GM12878 (cell line): ENCODE results near the gene CIRBP. TPM values are rescaled to one million over a fixed set of nuclear protein-coding genes. Genes with fewer than 3 reads are reported as not detected.
A peak's percentile ranks its signal among the peaks of the same experiment; 100 is the strongest.

Experiments
- ATF3 ChIP-seq: IDR thresholded peaks from 2 replicates; pipeline ENCODE4 v1.6.1; 2011; ENCODE audit warnings: low read depth, mild to moderate bottlenecking, low read length, moderate library complexity, borderline replicate concordance; ENCODE audit errors: extremely low read depth
- ATF7 ChIP-seq: fragments of 450-650 bp; IDR thresholded peaks from 2 replicates; pipeline ENCODE4 v1.6.1; 2016; ENCODE audit warnings: low read depth, mild to moderate bottlenecking
- BHLHE40 ChIP-seq, 2 experiments: fragments of 450-650 bp in 1 of 2; IDR thresholded peaks; 2 replicates each; pipeline ENCODE4 v1.6.1; 2011 to 2017; ENCODE audit warnings: low read depth in 2 of 2, borderline replicate concordance in 1 of 2, improper control_type of control experiment in 1 of 2, low read length in 1 of 2, mild to moderate bottlenecking in 1 of 2
- EGR1 ChIP-seq, 2 experiments: IDR thresholded peaks; 1 replicate in 1 of 2; 2 replicates in 1 of 2; pipeline ENCODE4 v1.6.1; 2011 to 2012; ENCODE audit warnings: low read depth in 2 of 2, low read length in 2 of 2, borderline replicate concordance in 1 of 2, mild to moderate bottlenecking in 1 of 2, moderate library complexity in 1 of 2
- FOXM1 ChIP-seq: IDR thresholded peaks from 2 replicates; pipeline ENCODE4 v1.6.1; 2012; ENCODE audit warnings: low read depth, mild to moderate bottlenecking, inconsistent platforms, low read length, moderate library complexity
- HDAC2 ChIP-seq: fragments of 200-600 bp; sonication (generic); IDR thresholded peaks from 2 replicates; pipeline ENCODE4 v1.6.1; 2017
- NKRF ChIP-seq: fragments of 450-650 bp; conservative IDR thresholded peaks from 2 replicates; pipeline ENCODE4 v1.6.1; 2017; ENCODE audit warnings: mild to moderate bottlenecking, moderate library complexity
- NR2F1 ChIP-seq: fragments of 450-650 bp; conservative IDR thresholded peaks from 2 replicates; pipeline ENCODE4 v1.6.1; 2017; ENCODE audit warnings: mild to moderate bottlenecking
- RELB ChIP-seq: fragments of 450-650 bp; IDR thresholded peaks from 2 replicates; pipeline ENCODE4 v1.6.1; 2017; ENCODE audit warnings: low read depth, mild to moderate bottlenecking, moderate library complexity
- SIX5 ChIP-seq: IDR thresholded peaks from 2 replicates; pipeline ENCODE4 v1.6.1; 2011; ENCODE audit warnings: mild to moderate bottlenecking, low read depth, low read length, moderate library complexity; ENCODE audit not compliant: severe bottlenecking
- SRF ChIP-seq, 2 experiments: IDR thresholded peaks; 2 replicates each; pipeline ENCODE4 v1.6.1; 2011; ENCODE audit warnings: low read depth in 2 of 2, low read length in 2 of 2, mild to moderate bottlenecking in 1 of 2, moderate library complexity in 1 of 2
- STAT1 ChIP-seq: fragments of 450-650 bp; conservative IDR thresholded peaks from 2 replicates; pipeline ENCODE4 v1.6.1; 2014; ENCODE audit warnings: antibody characterized with exemption, mild to moderate bottlenecking
- STAT3 ChIP-seq: IDR thresholded peaks from 2 replicates; pipeline ENCODE4 v1.6.1; 2011; ENCODE audit warnings: low read depth, low read length, improper control_type of control experiment
- TCF7 ChIP-seq: IDR thresholded peaks from 2 replicates; pipeline ENCODE4 v1.6.1; 2014; ENCODE audit warnings: antibody characterized with exemption, borderline replicate concordance
- ZBTB40 ChIP-seq: fragments of 450-650 bp; IDR thresholded peaks from 2 replicates; pipeline ENCODE4 v1.6.1; 2016; ENCODE audit warnings: mild to moderate bottlenecking, moderate library complexity, borderline replicate concordance
- ZNF217 ChIP-seq: fragments of 450-650 bp; IDR thresholded peaks from 2 replicates; pipeline ENCODE4 v1.6.1; 2017; ENCODE audit warnings: antibody characterized with exemption, mild to moderate bottlenecking
- polyA plus RNA-seq, 11 experiments: library from polyadenylated mRNA; depleted of rRNA in 4 of 11; unstranded in 6 of 11; stranded (reverse) in 5 of 11; fragments of >200 nt; fragmentation: Nextera tagmentation in 4 of 11; fragmentation: Illumina TruSeq in 1 of 11; extraction: Ambion mirVana in 4 of 11; extraction: Trizol in 1 of 11; gene quantifications; 1 replicate in 1 of 11; 2 replicates in 10 of 11; pipeline versions ENCODE4 v1.2.1 to v1.2.3, GENCODE V29; 2011 to 2016; ENCODE audit warnings: inconsistent platforms in 2 of 11, missing spikeins in 2 of 11, low read depth in 1 of 11
- total RNA-seq, 4 experiments: library from RNA; depleted of rRNA in 3 of 4; stranded (reverse); fragments of >200 nt in 3 of 4; fragmentation: Illumina TruSeq in 1 of 4; extraction: Trizol in 1 of 4; gene quantifications; 2 replicates each; pipeline versions ENCODE4 v1.2.1 to v1.2.3, GENCODE V29; 2013 to 2021

The CIRBP gene
- total and polyA plus RNA-seq, 10 of the 15 experiments (the other 5 are each of a cell fraction or from before 2014, with no cell fraction given), result 27.6 to 335 (median 229) TPM

DNA sequence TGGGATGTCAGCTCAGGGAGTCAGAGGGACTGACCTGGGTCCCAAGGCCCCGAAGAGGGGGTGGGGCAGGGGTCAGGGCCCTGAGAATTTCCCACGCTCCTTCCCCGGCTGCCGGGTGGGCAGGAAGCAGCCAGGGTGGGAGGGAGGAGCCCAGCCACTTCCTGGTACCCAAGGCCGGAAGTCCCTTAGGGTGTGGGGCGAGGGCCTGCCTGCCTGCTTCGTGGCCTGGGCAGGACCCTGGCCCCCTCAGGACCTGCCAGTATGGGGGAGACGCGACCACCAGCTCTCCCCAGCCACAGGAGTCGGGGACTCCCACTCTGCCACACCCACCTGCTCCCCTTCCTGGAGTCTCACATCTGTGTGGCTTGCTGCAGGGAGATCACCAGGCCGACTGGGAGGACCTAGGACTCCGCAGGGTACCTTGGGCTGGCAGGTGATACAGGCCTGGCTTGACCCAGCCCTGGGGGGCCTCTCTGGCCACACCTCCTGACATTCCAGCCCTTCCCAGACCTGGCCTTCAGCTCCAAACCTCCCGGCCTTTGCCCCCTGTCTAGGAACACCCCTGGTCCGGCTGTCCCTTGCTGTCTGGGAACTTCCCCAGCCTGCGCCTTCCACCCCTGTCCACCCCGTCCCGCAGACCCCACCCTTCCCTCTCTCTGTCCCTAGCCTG lies 9.8 kb upstream of the CIRBP start (continued):
- TF ChIP-seq ZBTB40, result peak; percentile 73; the same call in 1 of the 2 replicates
- TF ChIP-seq TCF7, result no peak
- no peak for TF ChIP-seq HDAC2
- TF ChIP-seq RELB, result peak; percentile 50; the same call in 1 of the 2 replicates
- no peak for TF ChIP-seq ZNF217
- TF ChIP-seq STAT1, result no peak; the same call in 1 of the 2 replicates
- no peak for TF ChIP-seq STAT3
- TF ChIP-seq BHLHE40 (IDR thresholded peaks at IDR 0.05; ENCODE audit: borderline replicate concordance in 1 of 2, low read depth in 2 of 2, low read length in 1 of 2), result peak in 1 of 2 experiments; percentile 58; a peak in 3 of 4 replicates
- TF ChIP-seq ATF3, result no peak
- peak; percentile 97 for TF ChIP-seq NR2F1
- no peak for TF ChIP-seq FOXM1
- no peak for TF ChIP-seq SRF (IDR thresholded peaks at IDR 0.05; ENCODE audit: low read depth in 2 of 2, low read length in 2 of 2)
- TF ChIP-seq SIX5, result no peak
- peak; percentile 70 for TF ChIP-seq NKRF
- TF ChIP-seq ATF7, result 0 out of 2 replicates have a peak, but pooled peaks have one; percentile 22
- peak in 1 of 2 experiments; percentile 45; a peak in 1 of 3 replicates for TF ChIP-seq EGR1 (IDR thresholded peaks at IDR 0.05; ENCODE audit: borderline replicate concordance in 1 of 2, low read depth in 2 of 2, low read length in 2 of 2)
